Tibial nerve (tissue), 3 donors: ENCODE measurements around the gene ELMO1.

Source experiments
- POLR2A ChIP-seq, 2 donors: fragments of 450-650 bp; IDR thresholded peaks; one replicate each; pipeline ENCODE4 v1.6.1; 2017; ENCODE audit warnings: antibody characterized with exemption in 2 of 2, mild to moderate bottlenecking in 2 of 2, moderate library complexity in 2 of 2
- TF ChIP-seq, protein P1 (sequence below), 5 experiments: fragments of 200-600 bp in 3 of 5; fragments of 450-650 bp in 2 of 5; sonication (generic) in 3 of 5; IDR thresholded peaks; one replicate each; pipeline ENCODE4 v1.5.1; 2016 to 2019; ENCODE audit warnings: antibody characterized with exemption in 5 of 5, mild to moderate bottlenecking in 3 of 5, moderate library complexity in 2 of 5

DNA sequence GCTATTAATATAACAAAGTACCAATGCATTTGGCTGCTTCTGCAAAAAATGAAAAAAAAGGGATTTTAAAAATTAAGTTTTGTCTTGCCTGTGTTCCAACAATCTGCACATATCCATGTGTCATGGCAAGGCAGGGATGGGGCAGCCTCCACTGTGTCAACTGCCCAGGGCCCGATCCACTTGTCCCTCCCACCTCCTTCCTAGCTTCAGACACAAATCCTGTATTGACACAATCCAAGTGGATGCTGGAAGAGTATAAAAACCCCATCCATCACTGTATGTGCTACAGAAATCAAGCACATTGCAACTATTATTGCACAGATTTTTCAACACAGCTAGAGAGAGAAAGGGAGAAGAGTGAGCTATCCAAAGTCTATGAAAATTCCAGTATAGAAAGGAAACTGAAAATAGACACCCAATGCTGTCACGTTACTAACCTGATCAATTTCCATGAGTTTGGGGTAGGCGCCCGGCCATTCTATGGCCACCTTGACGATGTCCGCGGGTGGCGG, 106.4 kb downstream of the ELMO1 start:
- TF ChIP-seq, protein P1, sequence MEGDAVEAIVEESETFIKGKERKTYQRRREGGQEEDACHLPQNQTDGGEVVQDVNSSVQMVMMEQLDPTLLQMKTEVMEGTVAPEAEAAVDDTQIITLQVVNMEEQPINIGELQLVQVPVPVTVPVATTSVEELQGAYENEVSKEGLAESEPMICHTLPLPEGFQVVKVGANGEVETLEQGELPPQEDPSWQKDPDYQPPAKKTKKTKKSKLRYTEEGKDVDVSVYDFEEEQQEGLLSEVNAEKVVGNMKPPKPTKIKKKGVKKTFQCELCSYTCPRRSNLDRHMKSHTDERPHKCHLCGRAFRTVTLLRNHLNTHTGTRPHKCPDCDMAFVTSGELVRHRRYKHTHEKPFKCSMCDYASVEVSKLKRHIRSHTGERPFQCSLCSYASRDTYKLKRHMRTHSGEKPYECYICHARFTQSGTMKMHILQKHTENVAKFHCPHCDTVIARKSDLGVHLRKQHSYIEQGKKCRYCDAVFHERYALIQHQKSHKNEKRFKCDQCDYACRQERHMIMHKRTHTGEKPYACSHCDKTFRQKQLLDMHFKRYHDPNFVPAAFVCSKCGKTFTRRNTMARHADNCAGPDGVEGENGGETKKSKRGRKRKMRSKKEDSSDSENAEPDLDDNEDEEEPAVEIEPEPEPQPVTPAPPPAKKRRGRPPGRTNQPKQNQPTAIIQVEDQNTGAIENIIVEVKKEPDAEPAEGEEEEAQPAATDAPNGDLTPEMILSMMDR (IDR thresholded peaks at IDR 0.05), result no peak
- no peak for TF ChIP-seq POLR2A (IDR thresholded peaks at IDR 0.05)
